OCI-LY7 (cell line): Measurements from ENCODE around the gene RSPH9. TPM values are rescaled to one million over a fixed set of nuclear protein-coding genes. Genes with fewer than 3 reads are reported as not detected.
A peak's percentile ranks its signal among the peaks of the same experiment; 100 is the strongest.
"Not testable (repeated sequence)": the region's sequence is repeated elsewhere in the genome, so short reads cannot be mapped to it uniquely, and the experiment has no call there.

Experiments used
- BruUV-seq: library from RNA; stranded (reverse); fragments of 400-500 nt; replicated peaks from 2 replicates; lab custom pipeline; 2021; lab: Mats Ljungman, UMichigan
- CTCF ChIA-PET: fragments of 300-600 bp; sonication (Branson Sonifier 250); formaldehyde crosslinking; loops from one replicate; lab custom pipeline; 2022; ENCODE audit warnings: antibody characterized with exemption; ENCODE audit not compliant: unreplicated experiment; lab: Charles Lee
- POLR2A ChIA-PET: fragments of 300-600 bp; sonication (Branson Sonifier 250); formaldehyde crosslinking; loops from one replicate; lab custom pipeline; 2022; ENCODE audit warnings: antibody characterized with exemption; lab: Charles Lee
- DNase-seq: peaks from one replicate; pipeline ENCODE4 v3.0.0-alpha.2; 2015; ENCODE audit warnings: low spot score
- H2AFZ ChIP-seq: fragments of 200-600 bp; sonication (generic), shearing (Covaris generic); 2 replicates; pipeline ENCODE4 v1.6.1; 2014; ENCODE audit warnings: mild to moderate bottlenecking, antibody characterized with exemption, low read length, moderate library complexity
- H3K27ac ChIP-seq: fragments of 200-600 bp; sonication (generic); 2 replicates; pipeline ENCODE4 v1.5.1; 2014; ENCODE audit warnings: mixed run types, low read depth, mild to moderate bottlenecking, moderate library complexity, low read length, inconsistent platforms; ENCODE audit not compliant: poor library complexity, severe bottlenecking
- H3K36me3 ChIP-seq: fragments of 200-600 bp; sonication (generic); 2 replicates; pipeline ENCODE4 v1.6.1; 2014; ENCODE audit warnings: mild to moderate bottlenecking, antibody characterized with exemption, low read length, moderate library complexity, mixed read lengths; ENCODE audit not compliant: insufficient read depth
- H3K4me1 ChIP-seq: fragments of 200-600 bp; sonication (generic); 2 replicates; pipeline ENCODE4 v1.5.1; 2014; ENCODE audit warnings: mild to moderate bottlenecking, low read length; ENCODE audit not compliant: insufficient read depth, poor library complexity, severe bottlenecking
- H3K4me2 ChIP-seq: fragments of 200-600 bp; sonication (generic); 2 replicates; pipeline ENCODE4 v1.6.1; 2014; ENCODE audit warnings: mild to moderate bottlenecking, low read length
- H3K4me3 ChIP-seq: fragments of 200-600 bp; sonication (generic); 2 replicates; pipeline ENCODE4 v1.5.1; 2014; ENCODE audit warnings: mild to moderate bottlenecking, low read depth, low read length; ENCODE audit not compliant: poor library complexity, severe bottlenecking
- H3K79me2 ChIP-seq: fragments of 200-600 bp; sonication (generic); 2 replicates; pipeline ENCODE4 v1.6.1; 2016; ENCODE audit warnings: low read depth, mild to moderate bottlenecking, low read length, moderate library complexity, mixed read lengths; ENCODE audit not compliant: insufficient read depth
- H3K9me2 ChIP-seq: fragments of 200-600 bp; sonication (generic); 2 replicates; pipeline ENCODE4 v1.6.1; 2016; ENCODE audit warnings: mild to moderate bottlenecking, low read length, mixed read lengths; ENCODE audit not compliant: insufficient read depth
- H3K9me3 ChIP-seq: fragments of 200-600 bp; sonication (generic); 2 replicates; pipeline ENCODE4 v1.6.1; 2014; ENCODE audit warnings: mild to moderate bottlenecking, mixed run types, low read length, mixed read lengths
- H4K20me1 ChIP-seq: fragments of 200-600 bp; sonication (generic); 2 replicates; pipeline ENCODE4 v1.6.1; 2014; ENCODE audit warnings: mild to moderate bottlenecking, antibody characterized with exemption, low read length, moderate library complexity, mixed read lengths; ENCODE audit not compliant: insufficient read depth
- CTCF ChIP-seq: fragments of 200-600 bp; sonication (generic); conservative IDR thresholded peaks from 2 replicates; pipeline ENCODE4 v1.5.1; 2014; ENCODE audit warnings: mild to moderate bottlenecking, antibody characterized with exemption, low read length, moderate library complexity, mixed read lengths
- EZH2phosphoT487 ChIP-seq: fragments of 200-600 bp; sonication (generic); IDR thresholded peaks from 2 replicates; pipeline ENCODE4 v1.6.1; 2018; ENCODE audit warnings: low read depth, borderline replicate concordance, mild to moderate bottlenecking, mixed run types, antibody characterized with exemption, low read length, moderate library complexity, mixed read lengths
- intact Hi-C: fragments of 100-400 bp; cut with micrococcal nuclease; formaldehyde crosslinking; loops from one replicate; pipeline ENCODE4 v1.10.0; 2022; ENCODE audit not compliant: unreplicated experiment
- total RNA-seq, 2 experiments: library from RNA; depleted of rRNA in 1 of 2; stranded (reverse); fragments of >200 nt in 1 of 2; shearing (Covaris generic) in 1 of 2; gene quantifications; 2 replicates each; pipeline ENCODE4 v1.2.3, GENCODE V29; 2014 to 2022

The RSPH9 gene
- total RNA-seq, 2 experiments from 2014 or later: 0.28 TPM; not detected in 1

- Histone ChIP-seq H4K20me1 (no peaks in the 10 kb centered on the region), H3K9me3 (no peaks in the 10 kb centered on the region), H3K36me3 (peaks cover 27% of the 10 kb centered on the region), H2AFZ (peak overlapping the region; percentile 71; the same call in 1 of the 2 replicates), H3K4me3 (peak overlapping the region; percentile 75), H3K4me2 (peak overlapping the region; percentile 92), H3K79me2 (peaks cover 19% of the 10 kb centered on the region; the same call in 1 of the 2 replicates), H3K4me1 (peaks cover 50% of the 10 kb centered on the region), H3K27ac (peak overlapping the region; percentile 95), H3K9me2 (no peaks in the 10 kb centered on the region)
- CTCF ChIA-PET: interaction anchor here (0.6 kb wide), 1 partner anchor 627 kb away, joined by 4 read pairs; no protein-coding TSS in a partner anchor
- TF ChIP-seq EZH2phosphoT487: no peak
- no peak for TF ChIP-seq CTCF
- DNase-seq: peak; percentile 99
- intact Hi-C loops: loop anchor here (1.0 to 10.0 kb wide), 4 partner anchors 53 to 445 kb away; partner anchors contain the start of genes POLH, VEGFA and XPO5
- POLR2A ChIA-PET: interaction anchor here (0.6 to 2.5 kb wide), 21 partner anchors 9 to 252 kb away, joined by 3 to 9 read pairs (median 4); partner anchors contain the start of genes ABCC10, POLH, POLR1C and VEGFA
- BruUV-seq: TSS peak; percentile 82
Observed at GRCh38 chr6:43629505-43630300, 15.1 kb upstream of the RSPH9 start.

GRCh38 chr6:43630980-43631619 is 13.7 kb upstream of the RSPH9 start:
- Histone ChIP-seq H3K4me2 (peak overlapping the region; percentile 92), H3K9me3 (no peaks in the 10 kb centered on the region), H3K9me2 (no peaks in the 10 kb centered on the region), H3K4me1 (peaks cover 59% of the 10 kb centered on the region), H3K4me3 (peak overlapping the region; percentile 25), H2AFZ (peak overlapping the region; percentile 71; the same call in 1 of the 2 replicates), H3K36me3 (peaks cover 13% of the 10 kb centered on the region; the same call in 1 of the 2 replicates), H4K20me1 (no peaks in the 10 kb centered on the region), H3K79me2 (peaks cover 23% of the 10 kb centered on the region), H3K27ac (peak overlapping the region; percentile 95)
- peak; percentile 49 for DNase-seq
- TF ChIP-seq EZH2phosphoT487 (no peak), CTCF (no peak)
- ChIA-PET POLR2A (interaction anchor here (0.7 to 2.5 kb wide), 3 partner anchors 27 to 119 kb away, joined by 5 to 9 read pairs (median 5); no protein-coding TSS in a partner anchor), CTCF (no interaction called here)
- no TSS peak for BruUV-seq
- intact Hi-C loops: loop anchor here (10.0 kb wide), 2 partner anchors 84 to 444 kb away; no protein-coding TSS in a partner anchor

- not testable (repeated sequence) for DNase-seq, H3K27ac ChIP-seq, H3K9me3 ChIP-seq, H3K4me3 ChIP-seq, H2AFZ ChIP-seq, H3K9me2 ChIP-seq, H4K20me1 ChIP-seq, BruUV-seq, H3K4me2 ChIP-seq
- intact Hi-C loops: loop anchor here (10.0 kb wide), 2 partner anchors 82 to 442 kb away; no protein-coding TSS in a partner anchor
- CTCF ChIA-PET: interaction anchor here (0.6 kb wide), 1 partner anchor 358 kb away, joined by 3 read pairs; no protein-coding TSS in a partner anchor
- POLR2A ChIA-PET: interaction anchor here (0.6 kb wide), 1 partner anchor 18 kb away, joined by 3 read pairs; no protein-coding TSS in a partner anchor
- Histone ChIP-seq H3K36me3 (peaks cover 11% of the 10 kb centered on the region), H3K4me1 (peaks cover 59% of the 10 kb centered on the region), H3K79me2 (peaks cover 31% of the 10 kb centered on the region)
Observed at GRCh38 chr6:43633002-43633401, 11.8 kb upstream of the RSPH9 start.
